Measurements from ENCODE around the gene RAD9A. TPM values are rescaled to one million over a fixed set of nuclear protein-coding genes. Genes with fewer than 3 reads are reported as not detected.

Gene RAD9A
- polyA plus RNA-seq, 3 donors: 3.7 to 31.7 (median 3.8) TPM

DNA sequence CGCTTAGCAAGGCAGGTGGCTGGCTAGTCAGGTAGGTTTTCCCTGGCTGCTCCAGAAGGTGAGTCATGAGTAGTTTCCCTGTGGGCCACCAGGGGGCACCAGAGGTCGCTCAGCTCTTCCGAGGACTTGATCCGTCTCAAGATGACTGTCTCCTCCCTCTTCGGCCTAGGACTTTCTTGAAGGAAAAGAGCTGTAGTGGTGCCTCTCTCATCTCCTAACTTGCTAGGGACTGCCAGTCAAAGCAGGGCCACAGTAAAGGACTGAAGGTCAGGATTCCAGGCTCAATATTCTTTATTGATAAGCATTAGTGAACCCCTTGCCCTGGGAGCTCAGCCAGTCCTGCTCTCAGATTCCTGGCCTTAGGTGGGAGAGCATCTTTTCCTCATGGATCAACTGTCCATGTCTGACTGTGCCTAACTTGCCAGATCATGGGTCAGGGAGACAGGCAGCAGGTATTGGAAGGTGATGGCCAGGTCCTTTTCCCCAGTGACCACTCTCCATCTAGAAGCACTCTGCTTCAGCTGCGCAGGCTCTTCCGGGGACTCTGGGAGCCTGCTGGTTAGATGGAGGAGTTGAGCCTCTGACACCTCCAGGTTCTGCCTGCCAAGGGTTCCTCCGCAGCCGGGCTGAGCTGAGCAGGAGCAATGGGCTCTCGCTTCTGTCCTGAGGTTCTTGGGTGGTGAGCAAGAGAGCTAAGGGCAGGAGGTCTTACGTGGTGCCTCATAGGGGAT, 40.3 kb upstream of the RAD9A start:
- DNase-seq: peak; percentile 75 to 85 (median 82)
- TF ChIP-seq, protein P1, sequence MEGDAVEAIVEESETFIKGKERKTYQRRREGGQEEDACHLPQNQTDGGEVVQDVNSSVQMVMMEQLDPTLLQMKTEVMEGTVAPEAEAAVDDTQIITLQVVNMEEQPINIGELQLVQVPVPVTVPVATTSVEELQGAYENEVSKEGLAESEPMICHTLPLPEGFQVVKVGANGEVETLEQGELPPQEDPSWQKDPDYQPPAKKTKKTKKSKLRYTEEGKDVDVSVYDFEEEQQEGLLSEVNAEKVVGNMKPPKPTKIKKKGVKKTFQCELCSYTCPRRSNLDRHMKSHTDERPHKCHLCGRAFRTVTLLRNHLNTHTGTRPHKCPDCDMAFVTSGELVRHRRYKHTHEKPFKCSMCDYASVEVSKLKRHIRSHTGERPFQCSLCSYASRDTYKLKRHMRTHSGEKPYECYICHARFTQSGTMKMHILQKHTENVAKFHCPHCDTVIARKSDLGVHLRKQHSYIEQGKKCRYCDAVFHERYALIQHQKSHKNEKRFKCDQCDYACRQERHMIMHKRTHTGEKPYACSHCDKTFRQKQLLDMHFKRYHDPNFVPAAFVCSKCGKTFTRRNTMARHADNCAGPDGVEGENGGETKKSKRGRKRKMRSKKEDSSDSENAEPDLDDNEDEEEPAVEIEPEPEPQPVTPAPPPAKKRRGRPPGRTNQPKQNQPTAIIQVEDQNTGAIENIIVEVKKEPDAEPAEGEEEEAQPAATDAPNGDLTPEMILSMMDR (IDR thresholded peaks at IDR 0.05): peak; percentile 98
- peaks cover 8 to 9% of the 10 kb centered on the region in 2 donors for H3K36me3 Mint-ChIP-seq
- Histone ChIP-seq H2AFZ (ENCODE audit: insufficient read depth, low read depth, low read length, poor library complexity, severe bottlenecking) (no peak overlapping the region), H3K9me3 (replicated peaks in 1 of 2; ENCODE audit: control insufficient read depth in 1 of 2, insufficient read depth in 1 of 2, low read length in 2 of 2) (no peaks in the 10 kb centered on the region), H3K27ac (ENCODE audit: low read depth in 1 of 2, low read length in 2 of 2) (peak overlapping the region; percentile 24 to 52), H3K9ac (ENCODE audit: insufficient read depth, low read length, poor library complexity, severe bottlenecking) (no peak overlapping the region), H3K4me1 (ENCODE audit: control insufficient read depth in 1 of 2, insufficient read depth in 2 of 2, low read length in 2 of 2) (peaks cover 52 to 56% of the 10 kb centered on the region in 2 donors), H3K79me2 (ENCODE audit: insufficient read depth, low read length) (peaks cover 34% of the 10 kb centered on the region), H3K36me3 (replicated peaks in 1 of 2; ENCODE audit: control insufficient read depth in 1 of 2, insufficient read depth in 2 of 2, low read length in 2 of 2) (no peaks in the 10 kb centered on the region), H4K20me1 (ENCODE audit: insufficient read depth, low read length) (peaks cover 15% of the 10 kb centered on the region), H3K27me3 (ENCODE audit: control insufficient read depth in 2 of 2, insufficient read depth in 2 of 2, low read length in 2 of 2) (no peaks in the 10 kb centered on the region), H3K4me3 (replicated peaks in 1 of 3; ENCODE audit: low read depth in 2 of 3, low read length in 3 of 3) (peak overlapping the region in 1 of 3 experiments; percentile 32), H3K4me2 (replicated peaks; ENCODE audit: extremely low read depth, low read length, poor library complexity, severe bottlenecking) (peak overlapping the region; percentile 75)
- H3K4me1 Mint-ChIP-seq: peaks cover 53% of the 10 kb centered on the region
- H3K27ac Mint-ChIP-seq: peak overlapping the region; percentile 63 to 88 (median 76)
- 20% methylated on average over 5 of the region's 11 CpGs for WGBS (ENCODE audit: insufficient coverage)
- peaks cover 0 to 2% (median 0%) of the 10 kb centered on the region in 3 donors for H3K27me3 Mint-ChIP-seq (ENCODE audit: low read depth in 3 of 3)
- H3K4me3 Mint-ChIP-seq: peak overlapping the region in 1 of 2 donors; percentile 57
- intact Hi-C loops (cut with micrococcal nuclease): loop anchor here (1.0 to 5.0 kb wide), 2 partner anchors 31 to 156 kb away; partner anchors contain the start of genes CDK2AP2 (in 1 of the 2) and PITPNM1 (in 1 of the 2)
- H3K9me3 Mint-ChIP-seq: no peaks in the 10 kb centered on the region

DNA sequence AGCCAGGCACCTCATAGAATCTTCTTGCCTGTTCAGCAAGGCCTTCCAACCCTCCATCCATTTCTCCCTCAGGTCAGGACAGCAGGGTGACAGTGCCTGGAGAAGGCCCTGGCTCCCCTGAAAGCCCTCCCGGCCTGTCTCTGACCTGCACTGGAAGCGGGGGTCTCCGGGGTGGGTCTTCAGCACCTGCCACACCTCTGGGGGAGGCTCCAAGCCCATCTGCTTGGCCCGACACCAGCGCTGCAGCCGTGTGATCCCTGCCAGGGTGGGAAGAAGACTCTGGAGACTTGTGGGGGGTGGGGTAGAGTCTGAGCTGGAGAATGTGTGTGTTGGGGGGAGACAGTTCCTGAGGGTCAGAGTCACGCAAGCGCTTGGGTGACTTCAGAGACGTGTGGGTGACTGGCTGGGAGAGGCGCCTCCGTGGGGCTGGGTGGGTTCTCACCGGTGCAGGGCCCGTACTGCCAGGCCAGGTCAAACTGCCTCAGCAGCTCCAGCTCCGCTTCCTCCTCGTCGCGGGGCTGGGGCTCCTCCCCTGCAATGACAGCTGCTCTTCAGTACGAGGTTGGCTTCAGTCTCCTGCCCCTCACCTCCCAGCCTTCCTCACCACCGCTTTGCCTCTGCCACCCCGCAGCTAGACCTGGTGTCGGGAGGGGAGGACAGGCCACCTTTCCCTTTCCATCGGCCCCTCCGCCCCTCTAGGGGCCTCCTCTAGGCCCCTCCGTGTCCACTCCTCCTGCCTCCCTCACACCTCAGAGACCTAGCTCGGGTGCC, 39.1 kb upstream of the RAD9A start:
- Histone ChIP-seq H4K20me1 (ENCODE audit: insufficient read depth, low read length) (peaks cover 15% of the 10 kb centered on the region), H3K4me2 (replicated peaks; ENCODE audit: extremely low read depth, low read length, poor library complexity, severe bottlenecking) (peak overlapping the region; percentile 75), H3K4me1 (ENCODE audit: control insufficient read depth in 1 of 2, insufficient read depth in 2 of 2, low read length in 2 of 2) (peaks cover 65 to 69% of the 10 kb centered on the region in 2 donors), H3K27ac (ENCODE audit: low read depth in 1 of 2, low read length in 2 of 2) (peak overlapping the region; percentile 96 to 99), H3K79me2 (ENCODE audit: insufficient read depth, low read length) (peaks cover 34% of the 10 kb centered on the region), H3K27me3 (ENCODE audit: control insufficient read depth in 2 of 2, insufficient read depth in 2 of 2, low read length in 2 of 2) (no peaks in the 10 kb centered on the region), H3K4me3 (replicated peaks in 1 of 3; ENCODE audit: low read depth in 2 of 3, low read length in 3 of 3) (peak overlapping the region; percentile 52 to 85 (median 73)), H3K36me3 (replicated peaks in 1 of 2; ENCODE audit: control insufficient read depth in 1 of 2, insufficient read depth in 2 of 2, low read length in 2 of 2) (no peaks in the 10 kb centered on the region), H2AFZ (ENCODE audit: insufficient read depth, low read depth, low read length, poor library complexity, severe bottlenecking) (peak overlapping the region; percentile 55), H3K9me3 (replicated peaks in 1 of 2; ENCODE audit: control insufficient read depth in 1 of 2, insufficient read depth in 1 of 2, low read length in 2 of 2) (no peaks in the 10 kb centered on the region), H3K9ac (ENCODE audit: insufficient read depth, low read length, poor library complexity, severe bottlenecking) (peak overlapping the region; percentile 97)
- peaks cover 8 to 9% of the 10 kb centered on the region in 2 donors for H3K36me3 Mint-ChIP-seq
- intact Hi-C loops (cut with micrococcal nuclease): loop anchor here in 1 of 2 donors (5.0 kb wide), 1 partner anchor 155 kb away; the partner anchor contains the start of genes CDK2AP2 and PITPNM1
- peak overlapping the region; percentile 97 to 100 (median 99) for H3K27ac Mint-ChIP-seq
- peaks cover 0 to 2% (median 0%) of the 10 kb centered on the region in 3 donors for H3K27me3 Mint-ChIP-seq (ENCODE audit: low read depth in 3 of 3)
- H3K9me3 Mint-ChIP-seq: no peaks in the 10 kb centered on the region
- WGBS (ENCODE audit: insufficient coverage): 21% methylated on average over 19 of the region's 25 CpGs
- H3K4me1 Mint-ChIP-seq: peaks cover 64% of the 10 kb centered on the region
- DNase-seq: peak; percentile 70 to 71 (median 71)
- peak overlapping the region; percentile 87 to 96 for H3K4me3 Mint-ChIP-seq
- TF ChIP-seq, protein P1 (IDR thresholded peaks at IDR 0.05): no peak

All from CD14-positive monocyte (primary cell).